TTC549 (cell line): ENCODE data around the gene MAPKAPK3.

ENCODE experiments used
- FAIRE-seq: peaks from 2 replicates; lab custom pipeline; 2012; peaks lifted over from hg19 to GRCh38; lab: Jason Lieb, UNC

Gene MAPKAPK3

GRCh38 chr3:50627407-50628051, 10.6 kb downstream of the MAPKAPK3 start:
- FAIRE-seq: no peak

GRCh38 chr3:50628601-50629000, 11.7 kb downstream of the MAPKAPK3 start:
- FAIRE-seq: no peak

GRCh38 chr3:50630394-50630793, 13.4 kb downstream of the MAPKAPK3 start:
- FAIRE-seq: no peak

GRCh38 chr3:50630877-50631276, 13.9 kb downstream of the MAPKAPK3 start:
- no peak for FAIRE-seq

GRCh38 chr3:50632450-50632849, 15.5 kb downstream of the MAPKAPK3 start:
- FAIRE-seq: no peak

GRCh38 chr3:50633230-50633790, 16.4 kb downstream of the MAPKAPK3 start:
- no peak for FAIRE-seq

GRCh38 chr3:50635066-50635465, 18.1 kb downstream of the MAPKAPK3 start:
- FAIRE-seq: no peak

- FAIRE-seq: no peak
Measured at GRCh38 chr3:50637011-50637410, 20.1 kb downstream of the MAPKAPK3 start.

- no peak for FAIRE-seq
Measured at GRCh38 chr3:50637945-50638344, 21.0 kb downstream of the MAPKAPK3 start.

- FAIRE-seq: no peak
Measured at GRCh38 chr3:50639055-50639494, 22.1 kb downstream of the MAPKAPK3 start.

- no peak for FAIRE-seq
Measured at GRCh38 chr3:50642382-50642781, 25.4 kb downstream of the MAPKAPK3 start.

- FAIRE-seq: no peak
Measured at GRCh38 chr3:50644561-50644960, 27.6 kb downstream of the MAPKAPK3 start.

GRCh38 chr3:50645378-50645777, 28.4 kb downstream of the MAPKAPK3 start:
- no peak for FAIRE-seq

- no peak for FAIRE-seq
Measured at GRCh38 chr3:50648313-50648712, 31.4 kb downstream of the MAPKAPK3 start.

- no peak for FAIRE-seq
Measured at GRCh38 chr3:50648944-50649343, 32.0 kb downstream of the MAPKAPK3 start.

GRCh38 chr3:50649451-50649931, 32.5 kb downstream of the MAPKAPK3 start:
- FAIRE-seq: no peak

- FAIRE-seq: no peak
Measured at GRCh38 chr3:50650018-50650417, 33.1 kb downstream of the MAPKAPK3 start.

- FAIRE-seq: no peak
Measured at GRCh38 chr3:50651445-50651844, 34.5 kb downstream of the MAPKAPK3 start.

- no peak for FAIRE-seq
Measured at GRCh38 chr3:50651920-50652529, 35.1 kb downstream of the MAPKAPK3 start.

GRCh38 chr3:50652709-50653108, 35.8 kb downstream of the MAPKAPK3 start:
- FAIRE-seq: no peak

GRCh38 chr3:50653937-50654595, 37.1 kb downstream of the MAPKAPK3 start:
- no peak for FAIRE-seq

GRCh38 chr3:50655009-50655830, 38.3 kb downstream of the MAPKAPK3 start:
- FAIRE-seq: no peak
